Measurements from ENCODE around the gene ACSL4. TPM values are rescaled to one million over a fixed set of nuclear protein-coding genes. Genes with fewer than 3 reads are reported as not detected.

Gene ACSL4
- polyA plus RNA-seq, 3 donors = 17.9 to 40.9 (median 31.2) TPM

DNA sequence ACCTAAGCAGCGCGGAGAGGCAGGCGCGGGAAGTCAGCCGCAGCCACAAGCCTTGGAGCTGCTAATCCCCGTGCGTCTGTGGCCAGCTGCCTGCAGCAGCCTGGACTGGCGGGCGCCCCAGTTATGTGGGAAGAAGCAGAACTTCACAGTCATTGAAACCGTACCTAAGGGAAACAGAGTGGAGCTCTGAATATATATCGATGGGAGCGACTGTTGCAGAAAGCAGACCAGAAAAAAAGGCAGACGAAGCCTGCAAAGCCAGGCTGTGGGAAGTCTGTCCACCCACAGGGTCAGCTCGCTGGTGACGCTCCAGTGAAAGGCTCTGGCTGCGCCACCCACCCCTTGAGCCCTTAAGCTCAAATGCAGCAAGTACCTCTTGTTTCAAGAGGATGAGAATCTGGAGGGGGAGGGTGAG lies 132.8 kb downstream of the ACSL4 start:
- intact Hi-C loops (cut with micrococcal nuclease) = no loop called here
- DNase-seq = peak in 1 of 3 donors; percentile 6
- peak overlapping the region in 1 of 7 donors; percentile 39 for H3K27ac Mint-ChIP-seq

DNA sequence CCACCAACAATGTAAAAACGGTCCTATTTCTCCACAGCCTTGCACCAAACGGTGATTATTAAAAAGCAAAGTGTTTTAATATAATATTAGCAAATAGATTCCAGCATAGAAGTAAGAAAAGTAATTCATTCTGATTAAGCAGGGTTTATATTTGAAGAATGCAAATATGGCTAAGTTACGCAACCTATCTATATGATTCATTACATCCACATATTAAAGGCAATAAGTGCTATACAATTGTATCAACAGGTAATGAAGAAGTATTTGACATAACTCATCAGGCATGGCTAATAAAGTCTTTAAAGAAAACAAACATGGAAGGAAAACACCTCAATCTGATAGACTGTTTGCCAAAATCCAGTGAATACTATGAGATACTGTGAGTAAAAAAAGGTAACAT lies 137.0 kb downstream of the ACSL4 start:
- H3K4me1 ChIP-seq (ENCODE audit: control insufficient read depth in 1 of 2, insufficient read depth in 2 of 2, low read length in 2 of 2) = peaks cover 10 to 14% of the 10 kb centered on the region in 2 donors
- no peak overlapping the region for H3K9ac ChIP-seq (ENCODE audit: insufficient read depth, low read length, poor library complexity, severe bottlenecking)
- Mint-ChIP-seq H3K4me1 (peaks cover 13% of the 10 kb centered on the region), H3K27me3 (ENCODE audit: low read depth in 3 of 3) (peaks cover 0 to 3% (median 0%) of the 10 kb centered on the region in 3 donors), H3K9me3 (peaks cover 0 to 4% (median 0%) of the 10 kb centered on the region in 7 donors), H3K36me3 (no peaks in the 10 kb centered on the region), H3K27ac (no peak overlapping the region), H3K4me3 (no peak overlapping the region)
- H3K27me3 ChIP-seq (ENCODE audit: control insufficient read depth in 2 of 2, insufficient read depth in 2 of 2, low read length in 2 of 2) = no peaks in the 10 kb centered on the region
- no peak for DNase-seq
- intact Hi-C loops (cut with micrococcal nuclease) = no loop called here
- H3K36me3 ChIP-seq (replicated peaks in 1 of 2; ENCODE audit: control insufficient read depth in 1 of 2, insufficient read depth in 2 of 2, low read length in 2 of 2) = no peaks in the 10 kb centered on the region
- no peak overlapping the region for H2AFZ ChIP-seq (ENCODE audit: insufficient read depth, low read depth, low read length, poor library complexity, severe bottlenecking)
- no peaks in the 10 kb centered on the region for H4K20me1 ChIP-seq (ENCODE audit: insufficient read depth, low read length)
- H3K9me3 ChIP-seq (replicated peaks in 1 of 2; ENCODE audit: control insufficient read depth in 1 of 2, insufficient read depth in 1 of 2, low read length in 2 of 2) = no peaks in the 10 kb centered on the region
- H3K79me2 ChIP-seq (ENCODE audit: insufficient read depth, low read length) = no peaks in the 10 kb centered on the region
- H3K4me3 ChIP-seq (replicated peaks in 1 of 3; ENCODE audit: low read depth in 2 of 3, low read length in 3 of 3) = no peak overlapping the region
- H3K4me2 ChIP-seq (replicated peaks; ENCODE audit: extremely low read depth, low read length, poor library complexity, severe bottlenecking) = no peak overlapping the region
- H3K27ac ChIP-seq (ENCODE audit: low read depth in 1 of 2, low read length in 2 of 2) = no peak overlapping the region
- no CpG with 5 or more reads among the region's 3 CpGs for WGBS (ENCODE audit: insufficient coverage)
- TF ChIP-seq, protein P1, sequence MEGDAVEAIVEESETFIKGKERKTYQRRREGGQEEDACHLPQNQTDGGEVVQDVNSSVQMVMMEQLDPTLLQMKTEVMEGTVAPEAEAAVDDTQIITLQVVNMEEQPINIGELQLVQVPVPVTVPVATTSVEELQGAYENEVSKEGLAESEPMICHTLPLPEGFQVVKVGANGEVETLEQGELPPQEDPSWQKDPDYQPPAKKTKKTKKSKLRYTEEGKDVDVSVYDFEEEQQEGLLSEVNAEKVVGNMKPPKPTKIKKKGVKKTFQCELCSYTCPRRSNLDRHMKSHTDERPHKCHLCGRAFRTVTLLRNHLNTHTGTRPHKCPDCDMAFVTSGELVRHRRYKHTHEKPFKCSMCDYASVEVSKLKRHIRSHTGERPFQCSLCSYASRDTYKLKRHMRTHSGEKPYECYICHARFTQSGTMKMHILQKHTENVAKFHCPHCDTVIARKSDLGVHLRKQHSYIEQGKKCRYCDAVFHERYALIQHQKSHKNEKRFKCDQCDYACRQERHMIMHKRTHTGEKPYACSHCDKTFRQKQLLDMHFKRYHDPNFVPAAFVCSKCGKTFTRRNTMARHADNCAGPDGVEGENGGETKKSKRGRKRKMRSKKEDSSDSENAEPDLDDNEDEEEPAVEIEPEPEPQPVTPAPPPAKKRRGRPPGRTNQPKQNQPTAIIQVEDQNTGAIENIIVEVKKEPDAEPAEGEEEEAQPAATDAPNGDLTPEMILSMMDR (IDR thresholded peaks at IDR 0.05) = no peak

More for the DNA sequence above, 132.8 kb downstream of the ACSL4 start:
- no peaks in the 10 kb centered on the region for H4K20me1 ChIP-seq (ENCODE audit: insufficient read depth, low read length)
- peak overlapping the region; percentile 7 for H2AFZ ChIP-seq (ENCODE audit: insufficient read depth, low read depth, low read length, poor library complexity, severe bottlenecking)
- no peak overlapping the region for H3K27ac ChIP-seq (ENCODE audit: low read depth in 1 of 2, low read length in 2 of 2)
- peaks cover 17 to 18% of the 10 kb centered on the region in 2 donors for H3K4me1 ChIP-seq (ENCODE audit: control insufficient read depth in 1 of 2, insufficient read depth in 2 of 2, low read length in 2 of 2)
- Mint-ChIP-seq H3K36me3 (no peaks in the 10 kb centered on the region), H3K9me3 (peaks cover 0 to 4% (median 0%) of the 10 kb centered on the region in 7 donors), H3K4me3 (peak overlapping the region in 1 of 2 donors; percentile 64), H3K4me1 (peaks cover 29% of the 10 kb centered on the region), H3K27me3 (ENCODE audit: low read depth in 3 of 3) (peaks cover 0 to 7% (median 0%) of the 10 kb centered on the region in 3 donors)
- TF ChIP-seq, protein P1 (IDR thresholded peaks at IDR 0.05) = no peak
- H3K4me2 ChIP-seq (replicated peaks; ENCODE audit: extremely low read depth, low read length, poor library complexity, severe bottlenecking) = peak overlapping the region; percentile 20
- no peaks in the 10 kb centered on the region for H3K36me3 ChIP-seq (replicated peaks in 1 of 2; ENCODE audit: control insufficient read depth in 1 of 2, insufficient read depth in 2 of 2, low read length in 2 of 2)
- H3K9me3 ChIP-seq (replicated peaks in 1 of 2; ENCODE audit: control insufficient read depth in 1 of 2, insufficient read depth in 1 of 2, low read length in 2 of 2) = no peaks in the 10 kb centered on the region
- H3K9ac ChIP-seq (ENCODE audit: insufficient read depth, low read length, poor library complexity, severe bottlenecking) = no peak overlapping the region
- no peaks in the 10 kb centered on the region for H3K27me3 ChIP-seq (ENCODE audit: control insufficient read depth in 2 of 2, insufficient read depth in 2 of 2, low read length in 2 of 2)
- no peaks in the 10 kb centered on the region for H3K79me2 ChIP-seq (ENCODE audit: insufficient read depth, low read length)
- WGBS (ENCODE audit: insufficient coverage) = 0% methylated on average over 3 of the region's 16 CpGs
- no peak overlapping the region for H3K4me3 ChIP-seq (replicated peaks in 1 of 3; ENCODE audit: low read depth in 2 of 3, low read length in 3 of 3)

Small RNA genes lying within 50 kb of the gene (small RNA-seq; reads per million reads assigned to genes)
- gene AL118496.2 (ENCODE audit: insufficient read length, low read depth) = not detected
- not detected for gene RF00019 (ENCODE audit: insufficient read length, low read depth)

Other genes with a start within 250 kb of the ACSL4 start
- 10 to 100 TPM in 2 of 3 donors, 1 to 10 TPM in 1; 4.2 to 22.5 (median 18.5) TPM for gene NXT2, start 196.4 kb downstream of the ACSL4 start, polyA plus RNA-seq
- gene KCNE5, start 108.1 kb downstream of the ACSL4 start, polyA plus RNA-seq = under 1 TPM; 0.12 to 0.39 (median 0.15) TPM

All from CD14-positive monocyte (primary cell).